Liver (tissue), 3 donors: ENCODE measurements around the gene PAOX.

Experiments used
- ATF3 ChIP-seq: IDR thresholded peaks from 2 replicates; pipeline ENCODE4 v1.6.1; 2016; ENCODE audit warnings: antibody characterized with exemption
- CTCF ChIP-seq: fragments of 150-350 bp; IDR thresholded peaks from 2 replicates; pipeline ENCODE4 v1.5.1; 2017; ENCODE audit warnings: improper control_type of control experiment, low read depth, low read length; ENCODE audit not compliant: missing input control
- GABPA ChIP-seq, 2 donors: IDR thresholded peaks in 1 of 2; conservative IDR thresholded peaks in 1 of 2; 2 replicates each; pipeline ENCODE4 v1.6.1; 2016; ENCODE audit warnings: antibody characterized with exemption in 2 of 2, mild to moderate bottlenecking in 1 of 2, moderate library complexity in 1 of 2
- RAD21 ChIP-seq, 2 donors: IDR thresholded peaks; 2 replicates each; pipeline ENCODE4 v1.6.1; 2016; ENCODE audit warnings: antibody characterized with exemption in 2 of 2, mild to moderate bottlenecking in 2 of 2
- REST ChIP-seq: IDR thresholded peaks from 2 replicates; pipeline ENCODE4 v1.6.1; 2016; ENCODE audit warnings: antibody characterized with exemption, mild to moderate bottlenecking
- RXRA ChIP-seq, 2 donors: IDR thresholded peaks; 2 replicates each; pipeline ENCODE4 v1.6.1; 2017 to 2018; ENCODE audit warnings: antibody characterized with exemption in 2 of 2, mild to moderate bottlenecking in 1 of 2
- SP1 ChIP-seq: IDR thresholded peaks from 2 replicates; pipeline ENCODE4 v1.6.1; 2018; ENCODE audit warnings: antibody characterized with exemption, mild to moderate bottlenecking
- TAF1 ChIP-seq: conservative IDR thresholded peaks from 2 replicates; pipeline ENCODE4 v1.6.1; 2016; ENCODE audit warnings: antibody characterized with exemption, mild to moderate bottlenecking
- donor health status: healthy.
- donor health status: healthy.

GRCh38 chr10:133391761-133392518 lies 12.9 kb downstream of the PAOX start:
- TF ChIP-seq CTCF (no peak), RAD21 (IDR thresholded peaks at IDR 0.05) (no peak), RXRA (IDR thresholded peaks at IDR 0.05) (no peak), REST (no peak), ATF3 (no peak), GABPA (IDR thresholded peaks at IDR 0.05 in 1 of 2, conservative IDR thresholded peaks at IDR 0.05 in 1 of 2) (no peak), TAF1 (no peak), SP1 (no peak)
